ENCODE results near the gene BRSK2. TPM values are rescaled to one million over a fixed set of nuclear protein-coding genes. Genes with fewer than 3 reads are reported as not detected.
"Not testable (repeated sequence)": the region's sequence is repeated elsewhere in the genome, so short reads cannot be mapped to it uniquely, and the experiment has no call there.

BRSK2 gene
- total RNA-seq, 1 donor from 2014 or later: 0.11 TPM

DNA sequence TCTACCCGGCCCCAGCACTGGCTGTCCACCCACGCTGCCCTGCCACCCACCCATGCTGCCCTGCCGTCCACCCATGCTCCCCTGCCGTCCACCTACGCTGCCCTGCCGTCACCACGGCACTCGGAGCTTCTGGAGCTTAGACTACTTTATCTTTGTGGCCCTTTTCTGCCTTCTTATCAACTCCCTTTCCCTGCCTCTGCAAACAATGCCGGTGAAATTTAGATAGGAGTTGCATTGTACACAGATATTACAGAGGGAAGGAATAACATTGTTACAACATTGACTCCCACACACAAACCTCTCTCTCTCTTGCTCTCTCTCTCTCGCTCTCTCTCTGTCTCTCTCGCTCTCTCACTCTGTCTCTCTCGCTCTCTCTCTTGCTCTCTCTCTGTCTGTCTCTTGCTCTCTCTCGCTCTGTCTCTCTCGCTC lies 33.7 kb upstream of the BRSK2 start:
- no peak overlapping the region for H3K4me3 Mint-ChIP-seq
- POLR2A ChIA-PET: no interaction called here
- no peak for ATAC-seq (ENCODE audit: low read depth)
- H3K9me3 Mint-ChIP-seq: no peaks in the 10 kb centered on the region
- intact Hi-C loops (cut with micrococcal nuclease): no loop called here
- peaks cover 3% of the 10 kb centered on the region for H3K27me3 Mint-ChIP-seq
- no peaks in the 10 kb centered on the region for H3K36me3 Mint-ChIP-seq (ENCODE audit: low read depth)
- H3K4me1 Mint-ChIP-seq: no peaks in the 10 kb centered on the region
- no peak overlapping the region for H3K27ac Mint-ChIP-seq
- TF ChIP-seq, protein P1, sequence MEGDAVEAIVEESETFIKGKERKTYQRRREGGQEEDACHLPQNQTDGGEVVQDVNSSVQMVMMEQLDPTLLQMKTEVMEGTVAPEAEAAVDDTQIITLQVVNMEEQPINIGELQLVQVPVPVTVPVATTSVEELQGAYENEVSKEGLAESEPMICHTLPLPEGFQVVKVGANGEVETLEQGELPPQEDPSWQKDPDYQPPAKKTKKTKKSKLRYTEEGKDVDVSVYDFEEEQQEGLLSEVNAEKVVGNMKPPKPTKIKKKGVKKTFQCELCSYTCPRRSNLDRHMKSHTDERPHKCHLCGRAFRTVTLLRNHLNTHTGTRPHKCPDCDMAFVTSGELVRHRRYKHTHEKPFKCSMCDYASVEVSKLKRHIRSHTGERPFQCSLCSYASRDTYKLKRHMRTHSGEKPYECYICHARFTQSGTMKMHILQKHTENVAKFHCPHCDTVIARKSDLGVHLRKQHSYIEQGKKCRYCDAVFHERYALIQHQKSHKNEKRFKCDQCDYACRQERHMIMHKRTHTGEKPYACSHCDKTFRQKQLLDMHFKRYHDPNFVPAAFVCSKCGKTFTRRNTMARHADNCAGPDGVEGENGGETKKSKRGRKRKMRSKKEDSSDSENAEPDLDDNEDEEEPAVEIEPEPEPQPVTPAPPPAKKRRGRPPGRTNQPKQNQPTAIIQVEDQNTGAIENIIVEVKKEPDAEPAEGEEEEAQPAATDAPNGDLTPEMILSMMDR (IDR thresholded peaks at IDR 0.05): no peak
- no peak for DNase-seq
- CTCF ChIA-PET: no interaction called here

DNA sequence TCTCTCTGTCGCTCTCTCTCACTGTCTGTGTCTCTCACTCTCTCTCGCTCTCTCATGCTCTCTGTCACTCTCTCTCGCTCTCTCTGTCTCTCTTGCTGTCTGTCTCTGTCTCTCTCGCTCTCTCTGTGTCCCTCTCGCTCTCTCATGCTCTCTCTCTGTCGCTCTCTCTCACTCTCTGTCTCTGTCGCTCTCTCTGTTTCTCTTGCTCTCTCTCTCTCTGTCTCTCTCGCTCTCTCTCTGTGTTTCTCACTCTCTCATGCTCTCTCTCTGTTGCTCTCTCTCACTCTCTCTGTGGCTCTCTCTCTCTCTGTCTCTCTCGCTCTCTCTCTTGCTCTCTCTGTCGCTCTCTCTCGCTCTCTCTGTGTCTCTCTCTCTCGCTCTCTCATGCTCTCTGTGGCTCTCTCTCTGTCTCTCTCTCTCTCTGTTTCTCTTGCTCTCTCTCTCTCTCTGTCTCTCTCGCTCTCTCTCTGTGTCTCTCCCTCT lies 33.2 kb upstream of the BRSK2 start:
- Mint-ChIP-seq H3K9me3 (no peaks in the 10 kb centered on the region), H3K27ac (no peak overlapping the region), H3K4me1 (no peaks in the 10 kb centered on the region), H3K4me3 (no peak overlapping the region), H3K36me3 (ENCODE audit: low read depth) (no peaks in the 10 kb centered on the region), H3K27me3 (peaks cover 3% of the 10 kb centered on the region)
- ChIA-PET POLR2A (no interaction called here), CTCF (no interaction called here)
- ATAC-seq (ENCODE audit: low read depth) (no peak), DNase-seq (no peak)
- intact Hi-C loops (cut with micrococcal nuclease): no loop called here
- TF ChIP-seq, protein P1 (IDR thresholded peaks at IDR 0.05): no peak

DNA sequence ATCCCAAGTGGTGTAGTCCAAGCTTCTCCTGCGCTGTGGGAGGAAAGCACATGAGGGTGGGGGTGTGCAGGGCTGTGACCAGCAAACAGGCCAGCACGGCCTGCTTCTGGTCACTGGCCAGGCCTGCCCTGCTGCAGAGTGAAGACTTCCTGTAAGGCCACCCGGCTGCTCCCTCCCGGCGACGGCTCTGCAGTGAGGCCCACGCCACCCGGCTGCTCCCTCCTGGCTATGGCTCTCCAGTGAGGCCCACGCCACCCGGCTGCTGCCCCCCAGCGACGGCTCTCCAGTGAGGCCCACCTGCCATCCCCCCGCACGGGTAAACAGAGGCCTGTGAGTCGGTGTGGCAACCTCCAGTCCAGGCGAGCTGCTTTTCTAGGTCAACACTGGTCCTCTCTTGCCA lies 31.4 kb upstream of the BRSK2 start:
- DNase-seq: no peak
- TF ChIP-seq, protein P1 (IDR thresholded peaks at IDR 0.05): no peak
- peaks cover 3% of the 10 kb centered on the region for H3K27me3 Mint-ChIP-seq
- no peaks in the 10 kb centered on the region for H3K4me1 Mint-ChIP-seq
- ATAC-seq (ENCODE audit: low read depth): no peak
- ChIA-PET POLR2A (no interaction called here), CTCF (no interaction called here)
- no peaks in the 10 kb centered on the region for H3K36me3 Mint-ChIP-seq (ENCODE audit: low read depth)
- intact Hi-C loops (cut with micrococcal nuclease): no loop called here
- no peaks in the 10 kb centered on the region for H3K9me3 Mint-ChIP-seq
- H3K4me3 Mint-ChIP-seq: no peak overlapping the region
- H3K27ac Mint-ChIP-seq: no peak overlapping the region

DNA sequence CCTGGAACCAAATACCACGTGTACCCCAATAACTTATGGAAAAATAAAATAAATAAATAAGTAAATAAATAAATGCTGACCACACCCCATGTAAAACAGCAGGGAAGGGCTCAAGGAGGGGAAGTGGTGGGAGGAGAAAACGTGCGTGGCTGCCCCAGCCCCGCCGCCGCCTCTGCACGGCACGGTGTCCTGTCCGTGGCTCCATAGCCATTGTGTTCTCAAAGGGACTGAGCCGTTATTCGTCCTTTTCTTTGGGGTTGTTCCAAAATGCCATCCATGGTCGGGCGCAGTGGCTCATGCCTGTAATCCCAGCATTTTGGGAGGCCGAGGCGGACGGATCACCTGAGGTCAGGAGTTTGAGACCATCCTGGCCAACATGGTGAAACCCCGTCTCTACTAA lies 30.8 kb upstream of the BRSK2 start:
- H3K9me3 Mint-ChIP-seq; ATAC-seq (ENCODE audit: low read depth): not testable (repeated sequence)

DNA sequence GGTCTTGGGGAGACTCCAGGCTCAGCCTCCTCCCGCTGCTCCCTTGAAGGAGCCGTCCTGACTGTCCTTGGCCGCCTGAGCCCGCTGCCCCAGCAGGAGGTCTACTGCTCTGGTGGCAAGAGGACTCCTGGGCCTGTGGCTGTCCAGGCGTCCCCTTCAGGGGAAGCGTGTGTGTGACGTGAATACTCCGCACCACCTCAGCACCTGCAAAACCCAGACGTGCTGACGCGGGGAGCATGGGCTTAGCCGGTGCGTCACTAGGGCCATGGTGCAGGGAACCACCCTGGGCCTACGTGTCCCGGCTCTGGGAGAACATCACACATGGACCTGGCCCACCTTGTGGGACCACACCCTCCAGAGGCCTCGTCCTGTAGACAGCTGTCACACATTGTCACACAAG lies 30.2 kb upstream of the BRSK2 start:
- Mint-ChIP-seq H3K9me3 (peaks cover 8% of the 10 kb centered on the region), H3K4me3 (no peak overlapping the region), H3K27me3 (peaks cover 3% of the 10 kb centered on the region), H3K4me1 (no peaks in the 10 kb centered on the region), H3K36me3 (ENCODE audit: low read depth) (no peaks in the 10 kb centered on the region), H3K27ac (no peak overlapping the region)
- ChIA-PET POLR2A (no interaction called here), CTCF (no interaction called here)
- ATAC-seq (ENCODE audit: low read depth) (no peak), DNase-seq (no peak)
- TF ChIP-seq, protein P1 (IDR thresholded peaks at IDR 0.05): no peak
- intact Hi-C loops (cut with micrococcal nuclease): no loop called here

More for the DNA sequence above, 30.8 kb upstream of the BRSK2 start:
- intact Hi-C loops (cut with micrococcal nuclease); H3K4me1 Mint-ChIP-seq; H3K36me3 Mint-ChIP-seq (ENCODE audit: low read depth); CTCF ChIA-PET; H3K4me3 Mint-ChIP-seq; POLR2A ChIA-PET; DNase-seq; H3K27me3 Mint-ChIP-seq; H3K27ac Mint-ChIP-seq: not testable (repeated sequence)

DNA sequence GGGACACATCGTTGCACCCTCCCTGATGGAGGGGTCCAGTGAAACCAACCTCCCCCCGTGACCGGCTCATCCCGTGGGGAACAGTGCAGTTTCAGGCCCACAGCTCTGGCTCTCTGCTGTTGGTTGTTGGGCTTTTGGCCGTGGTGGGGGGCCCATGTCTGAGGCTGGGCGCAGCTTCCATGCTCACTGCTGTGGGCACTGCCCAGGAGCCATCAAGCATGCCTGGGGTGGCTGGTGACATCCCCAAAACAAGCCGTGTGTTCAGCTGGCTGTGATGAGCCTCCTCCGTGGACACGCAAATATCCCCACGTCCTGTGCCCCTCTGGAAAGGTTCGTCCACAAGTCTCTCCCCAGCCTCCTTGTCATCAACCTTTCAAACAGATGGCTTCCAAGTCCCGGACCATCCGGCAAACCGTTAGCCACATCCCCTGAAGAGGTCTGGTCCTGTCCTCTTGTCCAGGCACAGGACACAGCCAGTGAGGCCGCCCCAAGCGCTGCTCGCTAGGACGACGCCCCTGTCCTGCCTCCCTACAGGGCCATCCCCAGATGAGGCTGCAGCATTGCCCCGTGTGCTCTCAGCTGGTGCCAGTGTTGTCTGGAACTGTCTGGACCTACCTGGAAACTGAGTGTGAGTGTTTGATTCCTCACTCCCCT lies 29.4 kb upstream of the BRSK2 start:
- ChIA-PET CTCF (no interaction called here), POLR2A (no interaction called here)
- Mint-ChIP-seq H3K9me3 (peaks cover 9% of the 10 kb centered on the region), H3K27me3 (peaks cover 3% of the 10 kb centered on the region), H3K4me1 (no peaks in the 10 kb centered on the region), H3K4me3 (no peak overlapping the region), H3K36me3 (ENCODE audit: low read depth) (no peaks in the 10 kb centered on the region), H3K27ac (no peak overlapping the region)
- ATAC-seq (ENCODE audit: low read depth) (no peak), DNase-seq (no peak)
- TF ChIP-seq, protein P1 (IDR thresholded peaks at IDR 0.05): no peak
- intact Hi-C loops (cut with micrococcal nuclease): no loop called here

Measured in activated B cell treated with CpG ODN at 0.5 μM for 24 hours (primary cell).